Osteoblast (primary cell): ENCODE results near the gene DRAM1. TPM values are rescaled to one million over a fixed set of nuclear protein-coding genes. Genes with fewer than 3 reads are reported as not detected.
"Not testable (repeated sequence)": the region's sequence is repeated elsewhere in the genome, so short reads cannot be mapped to it uniquely, and the experiment has no call there.

Experiments used
- DNase-seq: peaks from one replicate; pipeline ENCODE4 v3.0.0; 2011; ENCODE audit warnings: low spot score, mixed read lengths; ENCODE audit not compliant: insufficient read length; ENCODE audit errors: missing footprints
- H2AFZ ChIP-seq: 2 replicates; pipeline ENCODE4 v1.6.0; 2011; ENCODE audit warnings: mild to moderate bottlenecking, low read length
- H3K27ac ChIP-seq: 2 replicates; pipeline ENCODE4 v1.5.1; 2011; ENCODE audit warnings: mild to moderate bottlenecking, low read depth, low read length, moderate library complexity
- H3K27me3 ChIP-seq: 2 replicates; pipeline ENCODE4 v1.6.0; 2012; ENCODE audit warnings: mild to moderate bottlenecking, control low read depth, inconsistent platforms, low read length, moderate library complexity; ENCODE audit not compliant: insufficient read depth
- H3K36me3 ChIP-seq: 2 replicates; pipeline ENCODE4 v1.5.1; 2011; ENCODE audit warnings: mild to moderate bottlenecking, low read length, control low read depth, moderate library complexity; ENCODE audit not compliant: insufficient read depth
- H3K4me1 ChIP-seq: 2 replicates; pipeline ENCODE4 v1.5.1; 2011; ENCODE audit warnings: mild to moderate bottlenecking, low read length, control low read depth, moderate library complexity; ENCODE audit not compliant: insufficient read depth
- H3K4me2 ChIP-seq: 2 replicates; pipeline ENCODE4 v1.6.0; 2011; ENCODE audit warnings: mild to moderate bottlenecking, low read length; ENCODE audit not compliant: insufficient read depth
- H3K4me3 ChIP-seq: fragments of 200-600 bp; sonication (generic); 3 replicates; pipeline ENCODE4 v1.5.1; 2012; ENCODE audit warnings: mild to moderate bottlenecking, low read length, inconsistent platforms; ENCODE audit not compliant: insufficient read depth
- H3K79me2 ChIP-seq: 2 replicates; pipeline ENCODE4 v1.6.0; 2012; ENCODE audit warnings: mild to moderate bottlenecking, low read length, control low read depth, inconsistent platforms; ENCODE audit not compliant: insufficient read depth
- H3K9me3 ChIP-seq: 2 replicates; pipeline ENCODE4 v1.5.1; 2011; ENCODE audit warnings: low read depth, low read length, control low read depth
- H4K20me1 ChIP-seq: 2 replicates; pipeline ENCODE4 v1.6.0; 2012; ENCODE audit warnings: mild to moderate bottlenecking, low read length, control low read depth; ENCODE audit not compliant: insufficient read depth
- total RNA-seq: library from RNA; depleted of rRNA; stranded (reverse); fragments of >200 nt; gene quantifications from 2 replicates; pipeline ENCODE4 v1.2.3, GENCODE V29; 2012
- TF ChIP-seq, protein P1 (sequence below): IDR thresholded peaks from 2 replicates; pipeline ENCODE4 v1.5.1; 2011; ENCODE audit warnings: mild to moderate bottlenecking, low read depth, low read length, moderate library complexity; ENCODE audit errors: extremely low read depth

The DRAM1 gene
- total RNA-seq, 1 donor = 141 TPM

DNA sequence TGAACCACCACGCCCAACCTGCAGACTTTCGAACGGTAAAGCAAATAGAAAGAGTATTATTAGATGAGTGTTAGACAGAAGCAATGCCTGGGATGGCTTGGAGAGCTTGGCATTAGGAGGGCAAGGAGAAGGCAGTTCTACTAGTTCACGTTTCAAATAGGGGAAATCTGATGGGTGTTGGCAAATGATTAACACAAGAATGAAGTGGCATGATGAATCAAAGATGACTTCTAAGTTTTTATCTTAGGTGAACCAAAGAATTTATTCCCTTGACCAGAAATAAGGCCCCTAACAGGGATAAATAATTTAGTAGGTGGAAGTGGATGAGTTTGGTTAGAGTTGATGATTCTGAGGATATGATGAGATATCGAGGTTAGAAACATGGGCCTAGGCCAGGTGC is 38.5 kb downstream of the DRAM1 start:
- H3K9me3 ChIP-seq = no peaks in the 10 kb centered on the region
- no peak for DNase-seq
- H3K4me2 ChIP-seq = no peak overlapping the region
- no peak overlapping the region for H2AFZ ChIP-seq
- peaks cover 6% of the 10 kb centered on the region for H3K36me3 ChIP-seq
- H3K27me3 ChIP-seq = no peaks in the 10 kb centered on the region
- peaks cover 10% of the 10 kb centered on the region for H3K4me1 ChIP-seq
- no peaks in the 10 kb centered on the region for H3K79me2 ChIP-seq
- H4K20me1 ChIP-seq = no peaks in the 10 kb centered on the region
- TF ChIP-seq, protein P1, sequence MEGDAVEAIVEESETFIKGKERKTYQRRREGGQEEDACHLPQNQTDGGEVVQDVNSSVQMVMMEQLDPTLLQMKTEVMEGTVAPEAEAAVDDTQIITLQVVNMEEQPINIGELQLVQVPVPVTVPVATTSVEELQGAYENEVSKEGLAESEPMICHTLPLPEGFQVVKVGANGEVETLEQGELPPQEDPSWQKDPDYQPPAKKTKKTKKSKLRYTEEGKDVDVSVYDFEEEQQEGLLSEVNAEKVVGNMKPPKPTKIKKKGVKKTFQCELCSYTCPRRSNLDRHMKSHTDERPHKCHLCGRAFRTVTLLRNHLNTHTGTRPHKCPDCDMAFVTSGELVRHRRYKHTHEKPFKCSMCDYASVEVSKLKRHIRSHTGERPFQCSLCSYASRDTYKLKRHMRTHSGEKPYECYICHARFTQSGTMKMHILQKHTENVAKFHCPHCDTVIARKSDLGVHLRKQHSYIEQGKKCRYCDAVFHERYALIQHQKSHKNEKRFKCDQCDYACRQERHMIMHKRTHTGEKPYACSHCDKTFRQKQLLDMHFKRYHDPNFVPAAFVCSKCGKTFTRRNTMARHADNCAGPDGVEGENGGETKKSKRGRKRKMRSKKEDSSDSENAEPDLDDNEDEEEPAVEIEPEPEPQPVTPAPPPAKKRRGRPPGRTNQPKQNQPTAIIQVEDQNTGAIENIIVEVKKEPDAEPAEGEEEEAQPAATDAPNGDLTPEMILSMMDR = no peak
- H3K4me3 ChIP-seq = no peak overlapping the region
- H3K27ac ChIP-seq = no peak overlapping the region

DNA sequence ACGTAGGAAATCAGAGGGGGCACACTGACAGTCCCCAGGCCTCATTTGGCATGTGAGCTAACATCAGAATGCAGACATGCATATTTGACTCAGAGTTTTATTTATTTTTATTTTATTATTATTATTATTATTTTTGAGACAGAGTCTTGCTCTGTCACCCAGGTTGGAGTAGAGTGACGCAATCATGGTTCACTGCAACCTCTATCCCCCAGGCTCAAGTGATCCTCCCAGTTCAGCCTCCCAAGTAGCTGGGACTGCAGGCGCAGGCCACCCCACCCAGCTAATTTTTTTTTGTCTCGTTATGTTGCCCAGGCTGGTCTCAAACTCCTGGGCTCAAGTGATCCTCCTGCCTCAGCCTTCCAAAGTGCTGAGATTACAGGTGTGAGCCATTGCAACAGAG is 41.4 kb downstream of the DRAM1 start:
- not testable (repeated sequence) for H2AFZ ChIP-seq, H4K20me1 ChIP-seq, H3K9me3 ChIP-seq, H3K79me2 ChIP-seq, H3K4me2 ChIP-seq, DNase-seq, H3K4me3 ChIP-seq, H3K27me3 ChIP-seq, H3K36me3 ChIP-seq
- Histone ChIP-seq H3K4me1 (peaks cover 21% of the 10 kb centered on the region), H3K27ac (peak overlapping the region; percentile 1)

DNA sequence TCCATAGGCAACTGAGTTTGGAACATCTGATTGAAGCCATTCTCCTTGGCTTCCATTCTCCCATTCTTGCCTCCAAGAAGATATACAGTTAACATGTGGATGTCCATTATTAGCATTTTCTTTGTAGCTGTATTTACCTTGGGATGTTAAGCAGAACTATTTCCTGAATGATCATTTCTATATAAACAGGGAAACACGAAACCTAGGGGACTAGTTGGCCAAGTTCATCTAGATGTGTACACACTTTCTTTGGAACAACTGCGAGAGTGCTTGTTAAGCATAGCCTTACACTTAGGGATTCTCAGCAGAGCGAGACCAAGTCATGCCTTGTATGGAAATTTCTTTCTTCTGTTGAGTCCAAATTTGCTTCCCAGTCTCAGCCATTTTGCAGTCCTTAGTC is 42.1 kb downstream of the DRAM1 start:
- TF ChIP-seq, protein P1 = no peak
- H3K79me2 ChIP-seq = no peaks in the 10 kb centered on the region
- no peak overlapping the region for H3K27ac ChIP-seq
- H4K20me1 ChIP-seq = no peaks in the 10 kb centered on the region
- H3K4me1 ChIP-seq = peaks cover 21% of the 10 kb centered on the region
- H3K9me3 ChIP-seq = no peaks in the 10 kb centered on the region
- H3K27me3 ChIP-seq = no peaks in the 10 kb centered on the region
- H3K36me3 ChIP-seq = no peaks in the 10 kb centered on the region
- no peak overlapping the region for H2AFZ ChIP-seq
- H3K4me2 ChIP-seq = no peak overlapping the region
- no peak for DNase-seq
- H3K4me3 ChIP-seq = no peak overlapping the region

DNA sequence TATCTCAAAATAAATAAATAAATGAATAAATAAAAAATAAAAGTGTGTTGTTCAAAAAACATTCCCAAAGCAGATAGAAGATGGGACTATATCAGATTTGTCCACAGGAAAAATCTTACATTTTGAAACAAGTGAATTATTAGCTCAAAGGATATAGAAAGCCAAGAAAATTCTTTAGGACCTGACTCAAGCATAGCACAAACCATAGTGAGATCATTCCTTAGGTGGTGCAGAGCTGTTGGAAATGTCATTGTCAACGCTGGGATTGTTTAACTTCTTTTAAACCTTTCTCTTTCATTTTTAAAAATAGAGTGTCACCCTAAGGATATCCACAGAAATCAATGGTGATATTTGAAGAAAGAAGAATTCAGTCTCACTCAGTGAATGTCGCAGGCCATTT is 43.5 kb downstream of the DRAM1 start:
- no peaks in the 10 kb centered on the region for H3K79me2 ChIP-seq
- no peaks in the 10 kb centered on the region for H4K20me1 ChIP-seq
- H3K4me1 ChIP-seq = peaks cover 31% of the 10 kb centered on the region
- H3K27me3 ChIP-seq = no peaks in the 10 kb centered on the region
- H3K9me3 ChIP-seq = no peaks in the 10 kb centered on the region
- DNase-seq = no peak
- TF ChIP-seq, protein P1 = no peak
- peak overlapping the region; percentile 41 for H3K27ac ChIP-seq
- H3K4me2 ChIP-seq = no peak overlapping the region
- no peaks in the 10 kb centered on the region for H3K36me3 ChIP-seq
- no peak overlapping the region for H3K4me3 ChIP-seq
- no peak overlapping the region for H2AFZ ChIP-seq
